C4-2B (cell line): Measurements from ENCODE around the gene ADGRD1.

ENCODE experiments used
- H3K27ac ChIP-seq: fragments of 450-650 bp; 2 replicates; pipeline ENCODE4 v1.5.1; 2017
- ZFX ChIP-seq: fragments of 450-650 bp; IDR thresholded peaks from 2 replicates; pipeline ENCODE4 v1.6.1; 2017
- TF ChIP-seq, protein P1 (sequence below): fragments of 450-650 bp; conservative IDR thresholded peaks from 2 replicates; pipeline ENCODE4 v1.5.1; 2017; ENCODE audit warnings: mild to moderate bottlenecking

Gene ADGRD1

DNA sequence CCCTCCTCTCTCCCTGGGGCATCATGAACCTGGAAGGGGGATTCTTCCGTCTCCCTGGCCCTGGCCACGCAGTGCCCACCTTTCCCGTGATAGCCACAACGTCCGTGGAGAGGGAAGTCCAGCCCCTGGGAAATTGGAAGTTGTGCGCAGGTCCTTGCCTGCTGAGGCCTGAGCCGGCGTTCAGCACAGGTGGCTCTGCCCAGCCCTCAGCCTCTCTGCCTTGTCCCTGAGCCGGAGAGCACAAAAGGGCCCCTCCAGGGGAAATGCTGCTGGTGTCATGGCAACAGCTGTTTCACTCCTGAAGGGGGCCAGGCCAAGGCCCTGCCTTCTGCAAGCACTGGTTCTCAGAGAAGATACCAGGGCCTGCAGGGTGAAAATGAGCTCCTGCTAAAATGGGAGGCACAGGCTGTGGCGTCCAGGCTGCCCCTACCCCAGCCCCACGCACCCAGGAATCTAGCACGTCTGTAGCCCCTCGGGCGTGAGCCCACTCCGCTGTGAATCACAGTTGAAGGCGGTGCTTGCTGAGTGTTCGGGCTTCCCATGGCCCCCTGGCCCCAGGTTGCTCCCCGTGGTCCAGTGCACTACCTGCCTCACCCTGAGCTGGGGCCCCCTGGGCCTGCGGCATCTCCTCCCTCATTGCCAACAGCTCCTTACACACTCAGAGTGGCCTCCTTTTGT lies 149.4 kb downstream of the ADGRD1 start:
- H3K27ac ChIP-seq = no peak overlapping the region
- no peak for TF ChIP-seq ZFX
- TF ChIP-seq, protein P1, sequence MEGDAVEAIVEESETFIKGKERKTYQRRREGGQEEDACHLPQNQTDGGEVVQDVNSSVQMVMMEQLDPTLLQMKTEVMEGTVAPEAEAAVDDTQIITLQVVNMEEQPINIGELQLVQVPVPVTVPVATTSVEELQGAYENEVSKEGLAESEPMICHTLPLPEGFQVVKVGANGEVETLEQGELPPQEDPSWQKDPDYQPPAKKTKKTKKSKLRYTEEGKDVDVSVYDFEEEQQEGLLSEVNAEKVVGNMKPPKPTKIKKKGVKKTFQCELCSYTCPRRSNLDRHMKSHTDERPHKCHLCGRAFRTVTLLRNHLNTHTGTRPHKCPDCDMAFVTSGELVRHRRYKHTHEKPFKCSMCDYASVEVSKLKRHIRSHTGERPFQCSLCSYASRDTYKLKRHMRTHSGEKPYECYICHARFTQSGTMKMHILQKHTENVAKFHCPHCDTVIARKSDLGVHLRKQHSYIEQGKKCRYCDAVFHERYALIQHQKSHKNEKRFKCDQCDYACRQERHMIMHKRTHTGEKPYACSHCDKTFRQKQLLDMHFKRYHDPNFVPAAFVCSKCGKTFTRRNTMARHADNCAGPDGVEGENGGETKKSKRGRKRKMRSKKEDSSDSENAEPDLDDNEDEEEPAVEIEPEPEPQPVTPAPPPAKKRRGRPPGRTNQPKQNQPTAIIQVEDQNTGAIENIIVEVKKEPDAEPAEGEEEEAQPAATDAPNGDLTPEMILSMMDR = no peak

DNA sequence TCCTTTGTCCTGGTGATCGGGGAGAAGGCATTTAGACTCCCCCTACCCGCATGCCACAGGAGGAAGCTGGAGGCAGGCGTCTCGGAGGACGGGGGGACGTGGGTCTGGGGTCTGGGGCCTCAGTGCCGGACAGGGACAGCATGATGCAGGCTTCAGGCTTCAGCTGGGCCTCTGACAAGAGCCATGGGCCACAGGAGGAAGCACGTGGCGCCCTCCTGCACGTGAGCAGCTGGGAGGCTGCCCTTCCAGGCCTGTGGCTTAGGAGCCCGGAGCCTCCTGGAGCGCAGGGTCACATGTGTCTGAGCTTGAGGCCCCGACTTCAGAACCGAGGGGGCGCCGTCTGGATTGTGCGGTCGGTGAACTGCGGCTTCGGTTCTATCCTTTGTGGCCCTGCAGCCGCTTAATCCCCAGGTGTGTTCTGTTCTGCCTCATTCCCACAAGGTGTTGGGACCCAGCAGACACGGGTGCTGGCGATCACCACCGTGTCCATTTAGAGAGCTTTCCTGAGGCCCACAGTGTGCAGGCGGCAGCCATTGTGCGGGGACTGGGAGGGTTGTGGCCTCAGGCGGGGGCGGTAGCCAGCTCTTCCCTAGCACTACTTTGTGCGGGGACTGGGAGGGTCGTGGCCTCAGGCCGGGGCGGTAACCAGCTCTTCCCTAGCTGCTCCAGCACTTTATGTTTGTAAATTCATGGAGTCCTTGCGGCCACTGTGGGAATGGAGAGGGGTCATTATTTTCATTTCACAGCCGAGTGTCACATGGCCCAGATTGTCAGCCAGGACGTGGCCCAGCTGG lies 150.2 kb downstream of the ADGRD1 start:
- TF ChIP-seq ZFX = no peak
- TF ChIP-seq, protein P1 = no peak
- H3K27ac ChIP-seq = no peak overlapping the region

DNA sequence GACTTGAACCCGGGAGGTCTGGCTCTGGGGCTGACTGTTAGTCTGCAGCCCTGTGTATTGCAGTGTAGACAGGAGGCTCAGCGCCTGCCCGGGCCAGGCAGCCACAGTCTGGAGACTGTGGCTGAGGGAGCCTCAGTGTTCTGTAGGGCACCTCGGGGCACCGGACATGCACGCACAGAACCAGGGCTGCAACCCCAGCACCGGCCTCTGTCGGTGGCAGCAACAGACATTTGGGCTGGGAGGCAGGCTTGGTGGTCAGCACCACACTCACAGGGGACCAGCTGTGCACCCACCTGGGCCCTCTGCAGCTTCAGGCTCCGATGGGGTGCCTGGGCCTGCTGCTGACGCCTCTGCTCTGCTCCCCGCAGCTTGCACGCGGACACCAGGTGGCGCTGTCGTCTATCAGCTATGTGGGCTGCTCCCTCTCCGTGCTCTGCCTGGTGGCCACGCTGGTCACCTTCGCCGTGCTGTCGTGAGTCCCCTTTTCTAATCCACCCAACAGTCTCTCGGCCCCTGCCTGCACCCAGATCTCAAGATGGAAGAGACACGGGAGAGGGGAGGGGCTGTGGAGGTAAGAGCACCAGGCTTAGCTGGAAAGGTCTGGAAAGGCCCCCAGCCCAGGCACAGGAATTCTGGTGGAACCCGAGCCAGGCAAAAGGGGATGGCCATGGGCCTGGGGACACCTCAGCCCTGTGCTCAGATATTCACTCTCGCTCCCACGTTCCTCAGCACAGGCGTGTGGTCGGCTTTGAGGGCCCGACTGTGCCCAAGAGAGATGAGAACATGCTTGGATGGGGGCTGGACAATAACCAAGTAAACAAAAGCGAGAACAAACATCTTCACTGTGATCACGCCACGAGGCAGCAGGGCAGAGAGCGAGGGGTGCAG lies 151.0 kb downstream of the ADGRD1 start:
- H3K27ac ChIP-seq = no peak overlapping the region

DNA sequence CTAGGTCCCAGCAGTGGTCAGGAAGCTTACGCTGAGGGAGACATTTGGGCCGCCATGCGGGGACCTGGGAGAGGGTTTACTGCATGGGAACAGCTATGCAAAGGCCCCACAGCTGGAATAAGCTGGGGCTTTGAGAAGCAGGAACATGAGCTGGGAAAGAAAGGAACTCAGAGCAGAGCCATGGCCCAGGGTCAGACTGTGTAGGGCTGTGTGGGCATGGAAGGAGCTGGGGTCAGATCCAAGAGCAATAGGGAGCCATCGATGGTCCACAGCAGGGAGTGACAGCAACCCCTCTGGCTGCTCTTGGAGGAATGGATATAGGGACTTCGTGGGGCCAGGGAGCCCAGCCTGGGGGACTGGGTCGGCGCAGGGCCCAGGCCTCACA lies 151.6 kb downstream of the ADGRD1 start:
- H3K27ac ChIP-seq = no peak overlapping the region
- TF ChIP-seq, protein P1 = no peak
- no peak for TF ChIP-seq ZFX

More for the DNA sequence above, 151.0 kb downstream of the ADGRD1 start:
- no peak for TF ChIP-seq ZFX
- TF ChIP-seq, protein P1 = peak; percentile 91

DNA sequence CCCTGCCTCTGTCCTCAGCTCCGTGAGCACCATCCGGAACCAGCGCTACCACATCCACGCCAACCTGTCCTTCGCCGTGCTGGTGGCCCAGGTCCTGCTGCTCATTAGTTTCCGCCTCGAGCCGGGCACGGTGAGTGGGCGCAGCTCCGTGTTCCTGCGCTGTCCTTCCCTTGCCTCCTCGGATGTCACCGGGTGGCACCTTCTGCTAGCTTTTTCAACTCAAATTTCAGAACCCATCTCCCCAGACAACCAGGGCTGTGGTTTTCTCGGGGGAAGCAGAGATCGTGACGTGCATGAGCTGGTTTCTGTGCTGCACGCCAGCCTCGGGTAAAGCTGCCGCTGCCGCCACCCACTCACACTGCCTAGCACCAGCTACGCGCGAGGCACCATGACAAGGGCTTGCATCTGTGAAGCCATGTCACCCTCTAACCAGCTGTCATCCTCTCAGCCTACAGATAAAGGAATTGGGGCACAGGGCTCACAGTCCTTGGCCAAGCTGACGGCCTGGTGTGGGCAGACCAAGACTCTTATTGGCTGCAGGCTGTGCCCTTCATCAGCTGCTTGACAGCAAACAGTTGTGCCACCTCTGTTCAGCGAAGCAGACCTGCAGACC lies 152.1 kb downstream of the ADGRD1 start:
- TF ChIP-seq, protein P1 = no peak
- TF ChIP-seq ZFX = no peak
- H3K27ac ChIP-seq = no peak overlapping the region

DNA sequence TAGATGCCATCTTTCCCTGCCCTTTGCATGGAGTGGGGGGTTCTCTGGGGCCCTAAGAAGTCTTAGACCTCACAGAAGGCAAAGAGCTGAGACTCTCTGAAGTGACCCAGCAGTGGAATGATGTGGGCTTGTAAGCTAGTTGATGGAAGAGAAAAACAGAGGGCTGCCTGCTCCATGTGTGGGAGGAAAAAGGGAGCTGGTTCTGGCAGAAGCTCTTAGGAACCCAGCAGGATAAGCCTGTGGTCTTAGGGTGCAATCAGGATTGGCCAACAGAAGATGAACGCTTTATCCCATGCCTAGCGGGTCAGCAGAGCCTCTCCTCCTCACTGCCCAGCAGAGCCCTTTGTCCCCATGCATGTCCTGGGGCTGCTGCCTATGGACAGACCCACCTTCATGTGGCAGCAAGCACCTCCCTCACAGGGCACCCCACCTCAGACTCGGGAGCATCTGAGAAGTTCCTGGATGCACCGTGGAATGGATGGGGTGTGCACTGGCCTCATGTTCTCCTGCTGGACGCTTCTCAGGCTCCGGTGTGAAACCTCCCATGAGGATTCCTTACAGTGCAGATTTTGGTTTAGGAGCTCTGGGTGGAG lies 152.7 kb downstream of the ADGRD1 start:
- H3K27ac ChIP-seq = no peak overlapping the region
- TF ChIP-seq, protein P1 = no peak
- TF ChIP-seq ZFX = no peak
